ENCODE measurements around the gene BLOC1S1.

DNA sequence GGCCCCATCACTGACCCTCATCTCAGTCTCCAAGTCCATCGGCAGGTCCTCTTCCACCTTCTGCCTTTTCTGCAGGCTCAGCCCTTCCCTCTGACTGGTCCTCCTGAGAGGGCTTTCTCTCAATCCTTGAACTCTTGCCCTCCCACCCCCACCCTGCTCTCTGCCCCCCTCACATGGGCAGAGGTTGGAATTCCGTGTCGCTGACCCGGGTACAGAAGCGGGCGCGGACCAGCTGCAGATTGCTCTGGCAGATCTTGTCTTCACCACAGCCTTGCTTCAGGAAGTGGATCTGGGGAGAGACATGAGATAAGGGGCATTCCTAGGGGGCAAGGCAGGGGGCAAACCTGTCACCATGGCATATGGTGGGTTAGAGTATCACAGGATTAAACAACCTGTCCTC is 20.5 kb upstream of the BLOC1S1 start:
- TF ChIP-seq, protein P1, sequence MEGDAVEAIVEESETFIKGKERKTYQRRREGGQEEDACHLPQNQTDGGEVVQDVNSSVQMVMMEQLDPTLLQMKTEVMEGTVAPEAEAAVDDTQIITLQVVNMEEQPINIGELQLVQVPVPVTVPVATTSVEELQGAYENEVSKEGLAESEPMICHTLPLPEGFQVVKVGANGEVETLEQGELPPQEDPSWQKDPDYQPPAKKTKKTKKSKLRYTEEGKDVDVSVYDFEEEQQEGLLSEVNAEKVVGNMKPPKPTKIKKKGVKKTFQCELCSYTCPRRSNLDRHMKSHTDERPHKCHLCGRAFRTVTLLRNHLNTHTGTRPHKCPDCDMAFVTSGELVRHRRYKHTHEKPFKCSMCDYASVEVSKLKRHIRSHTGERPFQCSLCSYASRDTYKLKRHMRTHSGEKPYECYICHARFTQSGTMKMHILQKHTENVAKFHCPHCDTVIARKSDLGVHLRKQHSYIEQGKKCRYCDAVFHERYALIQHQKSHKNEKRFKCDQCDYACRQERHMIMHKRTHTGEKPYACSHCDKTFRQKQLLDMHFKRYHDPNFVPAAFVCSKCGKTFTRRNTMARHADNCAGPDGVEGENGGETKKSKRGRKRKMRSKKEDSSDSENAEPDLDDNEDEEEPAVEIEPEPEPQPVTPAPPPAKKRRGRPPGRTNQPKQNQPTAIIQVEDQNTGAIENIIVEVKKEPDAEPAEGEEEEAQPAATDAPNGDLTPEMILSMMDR (IDR thresholded peaks at IDR 0.05): no peak
- TF ChIP-seq POLR2A (IDR thresholded peaks at IDR 0.05): no peak
